GM12891 (cell line): ENCODE results near the gene FILIP1.
A peak's percentile ranks its signal among the peaks of the same experiment; 100 is the strongest.

Experiments used
- DNase-seq: peaks from one replicate; pipeline ENCODE4 v3.0.0; 2011; ENCODE audit warnings: low spot score; ENCODE audit not compliant: insufficient read length
- FAIRE-seq: peaks from 2 replicates; lab custom pipeline; 2011; peaks lifted over from hg19 to GRCh38; lab: Jason Lieb, UNC
- PAX5 ChIP-seq: IDR thresholded peaks from 2 replicates; pipeline ENCODE4 v1.6.1; 2011; ENCODE audit warnings: low read length, moderate library complexity, mild to moderate bottlenecking; ENCODE audit not compliant: insufficient read depth, severe bottlenecking
- POLR2A ChIP-seq: IDR thresholded peaks from 2 replicates; pipeline ENCODE4 v1.6.1; 2011; ENCODE audit warnings: low read depth, low read length, control low read depth
- POLR2AphosphoS5 ChIP-seq: IDR thresholded peaks from 2 replicates; pipeline ENCODE4 v1.6.1; 2011; ENCODE audit warnings: low read depth, low read length, control low read depth
- POU2F2 ChIP-seq: IDR thresholded peaks from 2 replicates; pipeline ENCODE4 v1.6.1; 2011; ENCODE audit warnings: low read depth, mild to moderate bottlenecking, control low read depth, low read length, moderate library complexity
- SPI1 ChIP-seq: IDR thresholded peaks from 2 replicates; pipeline ENCODE4 v1.6.1; 2011; ENCODE audit warnings: low read depth, low read length, control low read depth
- TAF1 ChIP-seq: IDR thresholded peaks from 2 replicates; pipeline ENCODE4 v1.6.1; 2011; ENCODE audit warnings: low read depth, low read length, control low read depth

The FILIP1 gene

DNA sequence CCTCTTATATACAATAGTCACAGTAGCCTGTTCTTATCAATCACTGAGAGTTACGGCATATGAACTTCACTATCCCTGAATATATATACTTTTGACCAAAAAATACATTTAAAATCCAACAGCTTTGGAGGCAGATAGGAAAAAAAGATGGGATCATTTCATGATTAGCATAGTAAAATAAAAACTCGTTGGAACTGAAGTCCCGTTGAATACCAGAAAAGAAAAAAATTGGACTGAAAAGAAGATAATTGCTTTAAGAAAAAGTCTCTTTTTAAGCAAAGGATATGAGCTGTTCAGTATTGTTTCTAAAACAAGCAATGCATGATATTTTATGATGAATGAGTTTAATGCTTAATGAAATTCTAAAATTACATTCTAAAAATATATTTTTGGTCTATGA is 4.4 kb upstream of the FILIP1 start:
- TF ChIP-seq POLR2AphosphoS5 (no peak), TAF1 (no peak), SPI1 (no peak), POU2F2 (no peak), POLR2A (no peak), PAX5 (no peak)
- FAIRE-seq (no peak), DNase-seq (no peak)

DNA sequence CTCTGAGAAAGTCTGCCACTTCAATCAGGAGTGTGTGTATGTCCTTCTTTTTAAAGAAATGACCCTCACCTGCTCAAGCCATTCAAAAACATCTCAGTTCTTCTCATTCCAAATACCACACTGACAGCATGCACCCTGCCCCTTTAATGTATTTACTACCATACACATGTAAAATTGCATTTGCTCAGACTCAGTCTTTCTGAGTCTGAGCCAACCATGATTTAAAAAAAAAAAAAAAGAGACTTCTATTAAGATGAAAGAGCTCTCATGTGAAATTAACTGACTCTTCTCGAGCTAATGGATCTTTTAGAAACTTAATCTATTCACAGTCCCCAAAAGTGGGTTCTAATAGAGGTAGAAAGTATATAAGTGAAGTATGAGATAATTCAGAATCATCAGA is 1.4 kb upstream of the FILIP1 start:
- DNase-seq (no peak), FAIRE-seq (no peak)
- TF ChIP-seq POLR2A (no peak), POLR2AphosphoS5 (no peak), PAX5 (no peak)

DNA sequence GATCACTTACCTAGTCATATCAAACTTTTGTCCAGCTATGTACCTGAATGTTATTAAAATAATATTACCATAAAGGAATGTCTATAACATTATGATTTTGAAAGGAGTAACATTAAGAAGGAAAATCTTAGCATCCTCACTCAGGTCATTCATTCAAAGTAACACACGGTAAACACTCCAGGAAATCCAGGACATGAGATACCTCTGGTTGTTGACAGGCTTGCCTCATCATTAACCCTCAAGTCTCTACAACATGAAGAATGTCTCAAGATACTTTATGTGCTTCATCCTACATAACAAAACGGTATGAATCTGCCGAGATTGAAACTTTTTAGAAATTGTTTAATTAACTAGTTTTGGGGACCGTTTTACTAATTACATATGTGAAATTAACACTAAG is 690 bp upstream of the FILIP1 start:
- no peak for DNase-seq
- TF ChIP-seq POLR2AphosphoS5 (no peak), SPI1 (no peak), POU2F2 (no peak), POLR2A (no peak)
- no peak for FAIRE-seq

DNA sequence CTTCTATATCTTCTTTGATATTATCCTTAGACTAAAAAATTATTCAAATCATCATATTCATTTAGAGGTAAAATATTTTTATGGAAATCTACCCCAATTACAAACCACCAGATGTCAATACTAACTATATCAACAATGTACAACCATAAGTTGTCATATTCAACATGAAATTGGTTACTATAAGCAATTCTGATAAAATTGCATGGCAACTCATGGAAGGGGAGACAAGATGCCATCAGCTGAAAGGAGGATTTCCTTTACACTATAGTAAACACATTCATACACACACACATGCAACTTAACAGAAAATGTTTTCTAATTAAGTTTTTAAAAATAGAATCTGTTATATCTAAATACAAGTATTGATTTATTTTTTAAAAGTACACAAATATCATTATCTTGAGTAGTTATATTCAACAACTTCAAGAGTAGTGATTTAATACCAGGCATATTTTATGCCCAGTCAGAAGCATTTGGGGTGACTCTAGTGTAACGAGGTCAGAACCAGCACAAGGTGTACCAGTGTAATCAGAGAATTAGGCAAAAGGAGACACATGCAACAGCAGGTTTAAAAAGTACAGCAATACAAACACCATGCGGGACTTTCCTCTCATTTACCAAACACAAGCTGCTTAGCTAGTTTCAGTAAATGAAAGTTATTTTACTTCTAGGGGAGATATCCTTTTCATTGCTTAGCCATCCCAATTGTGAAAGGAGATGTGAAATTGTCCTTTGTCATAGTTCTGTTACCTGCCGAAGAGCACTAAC is 1.0 kb downstream of the FILIP1 start:
- DNase-seq = no peak
- peak; percentile 23 for FAIRE-seq

DNA sequence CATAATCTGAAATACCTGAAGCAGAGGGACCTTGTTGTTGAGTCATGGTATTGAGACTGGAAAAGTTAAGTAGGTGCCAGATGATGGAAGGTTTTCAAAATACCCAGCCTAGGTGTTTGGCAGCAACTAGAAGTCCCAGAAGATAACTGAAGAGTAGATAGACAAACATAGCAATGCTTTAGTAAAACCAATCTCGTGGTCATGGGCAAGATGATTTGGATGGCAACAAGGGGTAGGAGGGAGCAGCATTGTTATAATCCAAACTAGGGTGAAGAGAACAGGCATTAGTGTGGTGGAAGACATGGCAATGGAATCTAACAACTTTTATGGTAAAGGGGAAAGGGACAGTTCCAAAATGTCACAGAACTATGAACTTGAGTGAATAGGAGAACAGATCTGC is 2.3 kb downstream of the FILIP1 start:
- TF ChIP-seq PAX5 = no peak
- TF ChIP-seq POU2F2 = no peak
- TF ChIP-seq TAF1 = no peak
- no peak for TF ChIP-seq POLR2AphosphoS5
- no peak for TF ChIP-seq POLR2A
- no peak for TF ChIP-seq SPI1
- no peak for DNase-seq
- FAIRE-seq = peak; percentile 16

More for the DNA sequence above, 1.0 kb downstream of the FILIP1 start:
- TF ChIP-seq POLR2AphosphoS5 (no peak), SPI1 (no peak), PAX5 (no peak), TAF1 (no peak), POLR2A (no peak), POU2F2 (no peak)

DNA sequence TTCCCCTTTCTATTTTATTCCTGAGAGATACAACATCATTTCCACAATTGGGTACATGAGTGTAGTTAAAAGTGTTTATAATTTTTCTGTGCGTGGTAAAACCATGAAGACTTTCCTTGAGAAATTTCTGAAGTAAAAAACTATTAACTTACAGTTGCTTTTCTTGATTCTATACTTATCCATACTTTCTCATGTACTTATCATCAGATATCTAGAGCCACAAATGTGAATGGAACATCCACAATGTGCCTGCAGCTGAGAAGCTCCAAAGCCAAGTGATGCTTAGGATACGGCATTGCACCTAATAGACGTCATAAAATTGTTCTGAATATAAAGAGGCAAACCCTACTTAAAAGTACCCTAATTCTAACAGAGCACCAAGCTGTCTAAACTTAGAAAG is 2.9 kb downstream of the FILIP1 start:
- DNase-seq (no peak), FAIRE-seq (no peak)
- no peak for TF ChIP-seq TAF1
- TF ChIP-seq SPI1 = no peak
- TF ChIP-seq POLR2AphosphoS5 = no peak
- no peak for TF ChIP-seq POU2F2
- no peak for TF ChIP-seq POLR2A
- no peak for TF ChIP-seq PAX5

DNA sequence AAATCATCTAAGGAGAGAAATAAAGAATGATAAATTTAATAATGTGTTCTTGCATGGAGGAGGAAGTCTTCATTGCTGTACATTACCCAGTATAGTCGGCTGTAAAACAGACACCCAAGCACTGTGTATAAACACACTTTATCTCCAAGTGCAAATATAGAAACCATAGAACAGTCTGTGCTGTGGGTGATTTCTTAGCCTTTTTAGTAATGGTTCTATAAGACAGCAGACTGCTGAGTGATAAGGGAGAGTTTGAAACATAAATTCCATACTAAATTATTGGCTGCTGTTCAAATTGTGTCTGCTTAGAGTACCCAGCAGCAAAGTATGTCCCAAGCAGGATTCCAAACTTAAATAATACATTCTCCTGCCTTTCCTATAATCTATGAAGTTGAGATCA is 4.6 kb downstream of the FILIP1 start:
- FAIRE-seq (no peak), DNase-seq (no peak)
- TF ChIP-seq SPI1 (no peak), PAX5 (no peak), POLR2AphosphoS5 (no peak), POU2F2 (no peak), POLR2A (no peak), TAF1 (no peak)

DNA sequence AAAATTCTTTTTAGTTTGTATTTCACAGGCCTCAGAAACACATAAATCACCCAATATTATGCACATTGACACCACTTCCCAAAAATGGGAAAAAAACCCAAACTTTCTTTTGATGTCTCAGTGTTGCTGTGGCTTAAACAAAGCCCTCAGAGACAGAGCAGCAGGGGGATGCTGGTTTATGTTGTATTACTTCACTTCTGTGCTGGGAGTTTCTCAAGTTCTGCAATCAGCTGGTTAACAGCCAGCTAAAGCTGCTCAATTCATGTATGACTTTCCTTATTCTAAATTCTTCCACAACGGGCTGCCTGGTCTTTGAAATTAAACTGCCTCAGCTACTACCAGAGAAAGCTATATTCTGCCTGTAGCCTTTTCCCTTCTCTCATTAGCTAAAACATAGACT is 5.6 kb downstream of the FILIP1 start:
- DNase-seq (no peak), FAIRE-seq (no peak)
- TF ChIP-seq POU2F2 = no peak
- no peak for TF ChIP-seq POLR2AphosphoS5

DNA sequence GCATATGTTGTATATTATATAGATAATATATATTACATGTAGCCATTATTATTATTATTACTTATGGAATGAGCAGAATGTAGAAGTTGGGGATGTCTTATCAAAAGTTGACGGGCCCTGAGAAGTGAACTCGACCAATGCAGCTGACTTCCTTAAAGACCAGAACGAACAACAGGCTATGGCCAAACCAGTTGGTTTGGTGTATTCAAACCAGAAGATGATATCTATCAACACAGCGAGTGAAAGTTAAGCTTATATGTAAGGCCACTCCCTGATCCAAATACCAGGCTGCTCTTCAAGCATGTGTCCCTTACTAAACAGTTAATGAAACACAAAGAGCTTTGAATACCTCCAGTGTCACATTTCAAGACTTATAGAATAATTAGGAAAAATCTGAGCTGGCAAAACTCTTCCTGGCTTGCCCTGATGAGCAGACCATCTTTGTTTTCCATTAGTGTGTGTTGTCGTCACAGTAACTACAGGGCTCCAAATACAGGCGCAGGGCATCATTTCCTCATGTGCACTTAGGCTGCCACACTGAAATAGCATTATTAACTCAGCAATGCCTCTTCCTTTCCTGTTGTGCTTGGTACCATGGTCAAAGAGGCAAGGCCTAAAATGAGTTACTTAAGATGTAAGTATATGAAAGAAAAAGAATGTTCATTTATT is 6.6 kb downstream of the FILIP1 start:
- DNase-seq (no peak), FAIRE-seq (no peak)
- TF ChIP-seq PAX5 (no peak), POLR2A (no peak), TAF1 (no peak), SPI1 (no peak), POU2F2 (no peak), POLR2AphosphoS5 (no peak)

DNA sequence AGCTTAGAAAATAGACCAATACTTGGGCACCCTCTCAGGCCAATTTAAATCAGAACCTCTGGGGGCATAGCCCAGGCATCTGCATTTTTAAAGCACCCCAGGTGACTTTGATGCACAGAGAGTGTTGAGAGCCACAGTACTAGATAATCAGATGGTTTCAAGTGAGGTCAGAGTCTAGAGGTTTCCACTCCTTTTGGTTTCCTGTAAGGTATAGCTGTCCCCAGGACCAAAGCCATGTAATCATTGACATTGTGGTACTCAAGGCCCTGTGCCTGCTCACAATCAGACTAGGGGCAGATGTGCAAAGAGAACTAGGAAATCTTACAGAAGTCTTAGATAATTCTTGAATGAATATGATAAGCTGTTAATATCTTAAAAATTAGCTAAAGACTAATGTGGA is 9.1 kb downstream of the FILIP1 start:
- TF ChIP-seq POLR2A (no peak), POU2F2 (no peak), POLR2AphosphoS5 (no peak), SPI1 (no peak), TAF1 (no peak), PAX5 (no peak)
- DNase-seq = no peak
- no peak for FAIRE-seq
